Measurements from ENCODE around the gene EPAS1. TPM values are rescaled to one million over a fixed set of nuclear protein-coding genes. Genes with fewer than 3 reads are reported as not detected.

The EPAS1 gene
- total RNA-seq, 4 donors from 2014 or later: 102 to 260 (median 167) TPM

DNA sequence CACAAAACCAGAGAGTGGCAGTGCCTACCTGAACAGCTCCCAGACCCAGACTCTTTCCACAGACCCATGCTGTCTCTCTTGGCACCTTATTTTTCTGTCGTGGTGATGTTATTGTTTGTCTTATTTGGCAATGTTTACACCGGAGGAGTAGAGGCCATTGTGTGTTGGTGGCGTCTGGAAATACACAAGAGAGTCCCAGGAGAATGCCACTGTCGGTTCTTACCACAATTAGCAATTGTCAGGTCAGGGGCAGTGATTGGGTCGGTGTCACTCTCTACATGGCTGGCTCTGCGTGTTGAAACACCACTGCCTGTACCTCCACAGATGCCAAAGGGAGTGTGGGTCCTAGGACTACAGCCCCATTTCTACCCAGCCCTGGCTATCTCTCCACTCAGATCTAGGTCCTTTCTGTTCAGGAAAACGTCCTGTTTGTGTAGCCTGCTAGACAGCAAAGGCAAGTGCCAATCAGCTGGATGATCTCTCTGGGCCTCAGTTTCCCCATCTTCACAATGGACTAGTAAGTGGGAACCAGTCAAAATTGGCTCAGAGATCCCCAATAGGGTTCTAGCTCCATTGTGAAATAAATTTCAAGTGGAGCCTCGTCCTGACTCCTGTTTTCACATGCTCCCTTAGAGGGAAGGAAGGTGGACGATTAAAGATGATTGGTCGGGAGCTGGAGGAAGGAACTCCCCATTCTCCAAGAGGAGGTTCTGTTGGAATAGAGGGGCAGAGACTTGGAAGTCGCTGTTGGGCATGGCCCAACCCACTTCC lies 17.0 kb downstream of the EPAS1 start:
- intact Hi-C loops (cut with DNase I; ENCODE audit: low total_unique reads): loop anchor here (5.0 kb wide), 1 partner anchor 497 kb away; no protein-coding TSS in a partner anchor
- in situ Hi-C loops (cut with MboI; ENCODE audit: low pct_ligation_motif_present in 1 of 4, low pct_unique_long_range_greater_than_20kb in 1 of 4, low sequenced_read_pairs in 3 of 4): no loop called here
- Histone ChIP-seq H3K9me3 (no peaks in the 10 kb centered on the region), H3K27ac (peak overlapping the region; percentile 68 to 82 (median 74)), H3K36me3 (no peaks in the 10 kb centered on the region), H3K27me3 (no peaks in the 10 kb centered on the region), H3K4me1 (peaks cover 16 to 73% (median 32%) of the 10 kb centered on the region in 4 donors), H3K4me3 (no peak overlapping the region)
- TF ChIP-seq, protein P1, sequence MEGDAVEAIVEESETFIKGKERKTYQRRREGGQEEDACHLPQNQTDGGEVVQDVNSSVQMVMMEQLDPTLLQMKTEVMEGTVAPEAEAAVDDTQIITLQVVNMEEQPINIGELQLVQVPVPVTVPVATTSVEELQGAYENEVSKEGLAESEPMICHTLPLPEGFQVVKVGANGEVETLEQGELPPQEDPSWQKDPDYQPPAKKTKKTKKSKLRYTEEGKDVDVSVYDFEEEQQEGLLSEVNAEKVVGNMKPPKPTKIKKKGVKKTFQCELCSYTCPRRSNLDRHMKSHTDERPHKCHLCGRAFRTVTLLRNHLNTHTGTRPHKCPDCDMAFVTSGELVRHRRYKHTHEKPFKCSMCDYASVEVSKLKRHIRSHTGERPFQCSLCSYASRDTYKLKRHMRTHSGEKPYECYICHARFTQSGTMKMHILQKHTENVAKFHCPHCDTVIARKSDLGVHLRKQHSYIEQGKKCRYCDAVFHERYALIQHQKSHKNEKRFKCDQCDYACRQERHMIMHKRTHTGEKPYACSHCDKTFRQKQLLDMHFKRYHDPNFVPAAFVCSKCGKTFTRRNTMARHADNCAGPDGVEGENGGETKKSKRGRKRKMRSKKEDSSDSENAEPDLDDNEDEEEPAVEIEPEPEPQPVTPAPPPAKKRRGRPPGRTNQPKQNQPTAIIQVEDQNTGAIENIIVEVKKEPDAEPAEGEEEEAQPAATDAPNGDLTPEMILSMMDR (IDR thresholded peaks at IDR 0.05): no peak
- no peak for TF ChIP-seq POLR2A (IDR thresholded peaks at IDR 0.05)
- 74 to 83% methylated on average over 8 to 11 of the region's 11 CpGs for WGBS, 2 donors (ENCODE audit: low coverage in 1 of 2)
- no peak for DNase-seq

DNA sequence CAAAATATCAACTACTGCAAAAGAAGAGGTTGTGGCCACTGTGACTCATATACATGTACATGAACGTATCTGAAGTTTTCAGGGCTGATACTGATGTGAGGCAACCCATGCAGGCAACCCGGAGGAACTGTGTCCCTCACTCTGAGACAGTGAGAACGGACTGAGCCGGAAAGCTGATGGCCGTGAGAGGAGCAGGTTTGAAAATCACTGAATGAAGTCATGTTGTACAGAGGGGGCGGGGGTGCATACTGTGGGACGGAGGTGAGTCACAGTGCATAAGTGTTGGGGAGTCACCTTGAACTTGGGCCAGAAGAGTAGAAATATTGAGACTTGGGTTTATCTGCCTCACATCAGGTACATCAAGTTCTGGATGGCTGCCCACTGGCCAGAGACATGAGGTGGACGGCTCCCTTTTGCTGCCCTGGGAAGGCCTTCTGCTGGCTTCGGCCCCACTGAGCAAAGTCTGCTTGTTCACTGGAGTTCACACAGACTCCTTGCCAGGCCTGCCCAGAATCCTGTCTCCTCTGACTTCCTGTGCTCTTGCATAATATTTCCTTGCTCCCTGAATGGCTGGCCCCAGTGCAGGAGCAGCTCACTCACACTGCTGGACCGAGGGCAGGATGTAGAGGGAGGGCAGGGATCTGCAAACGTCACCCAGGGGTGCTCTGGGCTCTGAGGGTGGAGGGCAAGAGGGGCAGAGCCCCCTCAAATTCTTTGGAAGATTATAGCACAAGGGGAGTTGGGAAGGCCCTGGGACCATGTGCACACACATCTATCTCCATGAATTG lies 18.1 kb downstream of the EPAS1 start:
- peaks cover 11 to 71% (median 27%) of the 10 kb centered on the region in 4 donors for H3K4me1 ChIP-seq
- H3K9me3 ChIP-seq: no peaks in the 10 kb centered on the region
- peak; percentile 85 for DNase-seq
- no peaks in the 10 kb centered on the region for H3K36me3 ChIP-seq
- H3K4me3 ChIP-seq: no peak overlapping the region
- no peaks in the 10 kb centered on the region for H3K27me3 ChIP-seq
- intact Hi-C loops (cut with DNase I; ENCODE audit: low total_unique reads): no loop called here
- in situ Hi-C loops (cut with MboI; ENCODE audit: low pct_ligation_motif_present in 1 of 4, low pct_unique_long_range_greater_than_20kb in 1 of 4, low sequenced_read_pairs in 3 of 4): no loop called here
- peak overlapping the region; percentile 68 to 82 (median 74) for H3K27ac ChIP-seq
- 36 to 43% methylated on average over 7 to 11 of the region's 11 CpGs for WGBS, 2 donors (ENCODE audit: low coverage in 1 of 2)
- TF ChIP-seq, protein P1 (IDR thresholded peaks at IDR 0.05): no peak
- no peak for TF ChIP-seq EP300 (IDR thresholded peaks at IDR 0.05; ENCODE audit: low read depth)
- peak in 2 of 3 donors; percentile 65 to 73 for TF ChIP-seq POLR2AphosphoS5 (IDR thresholded peaks at IDR 0.05)
- TF ChIP-seq POLR2A (IDR thresholded peaks at IDR 0.05): peak; percentile 6

- peaks cover 11 to 57% (median 22%) of the 10 kb centered on the region in 4 donors for H3K4me1 ChIP-seq
- H3K27ac ChIP-seq: peak overlapping the region in 2 of 4 donors; percentile 68 to 74
- in situ Hi-C loops (cut with MboI; ENCODE audit: low pct_ligation_motif_present in 1 of 4, low pct_unique_long_range_greater_than_20kb in 1 of 4, low sequenced_read_pairs in 3 of 4): no loop called here
- WGBS, 2 donors (ENCODE audit: low coverage in 1 of 2): 84 to 100% methylated on average over 2 to 3 of the region's 3 CpGs
- no peaks in the 10 kb centered on the region for H3K36me3 ChIP-seq
- intact Hi-C loops (cut with DNase I; ENCODE audit: low total_unique reads): no loop called here
- H3K27me3 ChIP-seq: no peaks in the 10 kb centered on the region
- no peak overlapping the region for H3K4me3 ChIP-seq
- no peak for TF ChIP-seq POLR2A (IDR thresholded peaks at IDR 0.05)
- TF ChIP-seq EP300 (IDR thresholded peaks at IDR 0.05; ENCODE audit: low read depth): no peak
- no peak for TF ChIP-seq POLR2AphosphoS5 (IDR thresholded peaks at IDR 0.05)
- TF ChIP-seq, protein P1 (IDR thresholded peaks at IDR 0.05): no peak
- H3K9me3 ChIP-seq: no peaks in the 10 kb centered on the region
- no peak for DNase-seq
These were observed 19.9 kb downstream of the EPAS1 start for GRCh38 chr2:46317094-46317486.

Measured in transverse colon (tissue), 4 donors.